ENCODE data around the gene SPPL2B. TPM values are rescaled to one million over a fixed set of nuclear protein-coding genes. Genes with fewer than 3 reads are reported as not detected.
A peak's percentile ranks its signal among the peaks of the same experiment; 100 is the strongest.

SPPL2B gene
- total and polyA plus RNA-seq, 9 of the 15 experiments (the other 6 are each of a cell fraction or from before 2014, with no cell fraction given): 0.20 to 81.2 (median 15.1) TPM

DNA sequence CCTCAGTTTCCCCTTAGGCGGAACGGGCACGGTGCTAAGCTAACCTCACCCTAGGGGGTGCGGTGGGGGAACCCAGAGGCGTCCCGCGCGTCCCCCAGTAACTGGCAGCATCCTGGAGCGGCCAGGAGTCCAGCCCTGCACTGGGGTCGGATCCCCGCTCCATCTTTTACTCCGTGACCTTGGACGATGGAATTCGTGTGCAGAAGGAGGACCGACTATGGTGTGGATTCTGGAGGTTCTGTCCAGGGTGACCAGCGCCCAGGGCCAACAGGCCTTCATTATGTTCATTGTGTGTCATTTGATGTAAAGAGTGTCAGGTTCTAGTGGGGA, 630 bp downstream of the SPPL2B start (continued):
- TF ChIP-seq JUND (IDR thresholded peaks at IDR 0.05; ENCODE audit: borderline replicate concordance, low read depth, low read length) (no peak), JUND (tag; IDR thresholded peaks at IDR 0.05; ENCODE audit: borderline replicate concordance, low read depth, low read length) (no peak), SMARCC2 (IDR thresholded peaks at IDR 0.05; ENCODE audit: low read depth) (no peak), STAG1 (CRISPR knock-in tag; IDR thresholded peaks at IDR 0.05; ENCODE audit: borderline replicate concordance) (0 out of 2 replicates have a peak, but pooled peaks have one; percentile 8), NCOA2 (IDR thresholded peaks at IDR 0.05; ENCODE audit: partially characterized antibody in 2 of 2) (no peak), ZNF12 (CRISPR knock-in tag; IDR thresholded peaks at IDR 0.05) (no peak), SMARCA4 (IDR thresholded peaks at IDR 0.05) (no peak), ZFX (CRISPR knock-in tag; IDR thresholded peaks at IDR 0.05) (0 out of 2 replicates have a peak, but pooled peaks have one; percentile 3), RCOR1 (IDR thresholded peaks at IDR 0.05; ENCODE audit: borderline replicate concordance in 1 of 2, low read depth in 2 of 2, low read length in 2 of 2) (no peak), POU5F1 (IDR thresholded peaks at IDR 0.05; ENCODE audit: borderline replicate concordance, low read depth, low read length, partially characterized antibody) (no peak), CSDE1 (IDR thresholded peaks at IDR 0.05) (no peak), TBL1XR1 (IDR thresholded peaks at IDR 0.05; ENCODE audit: low read length in 2 of 2) (no peak), U2AF2 (optimal IDR thresholded peaks at IDR 0.05; ENCODE audit: low read depth, low read length) (no peak)
- TF ChIP-seq, protein P1, sequence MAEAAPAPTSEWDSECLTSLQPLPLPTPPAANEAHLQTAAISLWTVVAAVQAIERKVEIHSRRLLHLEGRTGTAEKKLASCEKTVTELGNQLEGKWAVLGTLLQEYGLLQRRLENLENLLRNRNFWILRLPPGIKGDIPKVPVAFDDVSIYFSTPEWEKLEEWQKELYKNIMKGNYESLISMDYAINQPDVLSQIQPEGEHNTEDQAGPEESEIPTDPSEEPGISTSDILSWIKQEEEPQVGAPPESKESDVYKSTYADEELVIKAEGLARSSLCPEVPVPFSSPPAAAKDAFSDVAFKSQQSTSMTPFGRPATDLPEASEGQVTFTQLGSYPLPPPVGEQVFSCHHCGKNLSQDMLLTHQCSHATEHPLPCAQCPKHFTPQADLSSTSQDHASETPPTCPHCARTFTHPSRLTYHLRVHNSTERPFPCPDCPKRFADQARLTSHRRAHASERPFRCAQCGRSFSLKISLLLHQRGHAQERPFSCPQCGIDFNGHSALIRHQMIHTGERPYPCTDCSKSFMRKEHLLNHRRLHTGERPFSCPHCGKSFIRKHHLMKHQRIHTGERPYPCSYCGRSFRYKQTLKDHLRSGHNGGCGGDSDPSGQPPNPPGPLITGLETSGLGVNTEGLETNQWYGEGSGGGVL (CRISPR knock-in tag; IDR thresholded peaks at IDR 0.05): no peak
- TF ChIP-seq, protein P2, sequence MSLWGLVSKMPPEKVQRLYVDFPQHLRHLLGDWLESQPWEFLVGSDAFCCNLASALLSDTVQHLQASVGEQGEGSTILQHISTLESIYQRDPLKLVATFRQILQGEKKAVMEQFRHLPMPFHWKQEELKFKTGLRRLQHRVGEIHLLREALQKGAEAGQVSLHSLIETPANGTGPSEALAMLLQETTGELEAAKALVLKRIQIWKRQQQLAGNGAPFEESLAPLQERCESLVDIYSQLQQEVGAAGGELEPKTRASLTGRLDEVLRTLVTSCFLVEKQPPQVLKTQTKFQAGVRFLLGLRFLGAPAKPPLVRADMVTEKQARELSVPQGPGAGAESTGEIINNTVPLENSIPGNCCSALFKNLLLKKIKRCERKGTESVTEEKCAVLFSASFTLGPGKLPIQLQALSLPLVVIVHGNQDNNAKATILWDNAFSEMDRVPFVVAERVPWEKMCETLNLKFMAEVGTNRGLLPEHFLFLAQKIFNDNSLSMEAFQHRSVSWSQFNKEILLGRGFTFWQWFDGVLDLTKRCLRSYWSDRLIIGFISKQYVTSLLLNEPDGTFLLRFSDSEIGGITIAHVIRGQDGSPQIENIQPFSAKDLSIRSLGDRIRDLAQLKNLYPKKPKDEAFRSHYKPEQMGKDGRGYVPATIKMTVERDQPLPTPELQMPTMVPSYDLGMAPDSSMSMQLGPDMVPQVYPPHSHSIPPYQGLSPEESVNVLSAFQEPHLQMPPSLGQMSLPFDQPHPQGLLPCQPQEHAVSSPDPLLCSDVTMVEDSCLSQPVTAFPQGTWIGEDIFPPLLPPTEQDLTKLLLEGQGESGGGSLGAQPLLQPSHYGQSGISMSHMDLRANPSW (CRISPR knock-in tag; IDR thresholded peaks at IDR 0.05): peak; percentile 7; the same call in 1 of the 2 replicates
- TF ChIP-seq, protein P3, sequence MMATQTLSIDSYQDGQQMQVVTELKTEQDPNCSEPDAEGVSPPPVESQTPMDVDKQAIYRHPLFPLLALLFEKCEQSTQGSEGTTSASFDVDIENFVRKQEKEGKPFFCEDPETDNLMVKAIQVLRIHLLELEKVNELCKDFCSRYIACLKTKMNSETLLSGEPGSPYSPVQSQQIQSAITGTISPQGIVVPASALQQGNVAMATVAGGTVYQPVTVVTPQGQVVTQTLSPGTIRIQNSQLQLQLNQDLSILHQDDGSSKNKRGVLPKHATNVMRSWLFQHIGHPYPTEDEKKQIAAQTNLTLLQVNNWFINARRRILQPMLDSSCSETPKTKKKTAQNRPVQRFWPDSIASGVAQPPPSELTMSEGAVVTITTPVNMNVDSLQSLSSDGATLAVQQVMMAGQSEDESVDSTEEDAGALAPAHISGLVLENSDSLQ (IDR thresholded peaks at IDR 0.05): no peak
- TF ChIP-seq, protein P4, sequence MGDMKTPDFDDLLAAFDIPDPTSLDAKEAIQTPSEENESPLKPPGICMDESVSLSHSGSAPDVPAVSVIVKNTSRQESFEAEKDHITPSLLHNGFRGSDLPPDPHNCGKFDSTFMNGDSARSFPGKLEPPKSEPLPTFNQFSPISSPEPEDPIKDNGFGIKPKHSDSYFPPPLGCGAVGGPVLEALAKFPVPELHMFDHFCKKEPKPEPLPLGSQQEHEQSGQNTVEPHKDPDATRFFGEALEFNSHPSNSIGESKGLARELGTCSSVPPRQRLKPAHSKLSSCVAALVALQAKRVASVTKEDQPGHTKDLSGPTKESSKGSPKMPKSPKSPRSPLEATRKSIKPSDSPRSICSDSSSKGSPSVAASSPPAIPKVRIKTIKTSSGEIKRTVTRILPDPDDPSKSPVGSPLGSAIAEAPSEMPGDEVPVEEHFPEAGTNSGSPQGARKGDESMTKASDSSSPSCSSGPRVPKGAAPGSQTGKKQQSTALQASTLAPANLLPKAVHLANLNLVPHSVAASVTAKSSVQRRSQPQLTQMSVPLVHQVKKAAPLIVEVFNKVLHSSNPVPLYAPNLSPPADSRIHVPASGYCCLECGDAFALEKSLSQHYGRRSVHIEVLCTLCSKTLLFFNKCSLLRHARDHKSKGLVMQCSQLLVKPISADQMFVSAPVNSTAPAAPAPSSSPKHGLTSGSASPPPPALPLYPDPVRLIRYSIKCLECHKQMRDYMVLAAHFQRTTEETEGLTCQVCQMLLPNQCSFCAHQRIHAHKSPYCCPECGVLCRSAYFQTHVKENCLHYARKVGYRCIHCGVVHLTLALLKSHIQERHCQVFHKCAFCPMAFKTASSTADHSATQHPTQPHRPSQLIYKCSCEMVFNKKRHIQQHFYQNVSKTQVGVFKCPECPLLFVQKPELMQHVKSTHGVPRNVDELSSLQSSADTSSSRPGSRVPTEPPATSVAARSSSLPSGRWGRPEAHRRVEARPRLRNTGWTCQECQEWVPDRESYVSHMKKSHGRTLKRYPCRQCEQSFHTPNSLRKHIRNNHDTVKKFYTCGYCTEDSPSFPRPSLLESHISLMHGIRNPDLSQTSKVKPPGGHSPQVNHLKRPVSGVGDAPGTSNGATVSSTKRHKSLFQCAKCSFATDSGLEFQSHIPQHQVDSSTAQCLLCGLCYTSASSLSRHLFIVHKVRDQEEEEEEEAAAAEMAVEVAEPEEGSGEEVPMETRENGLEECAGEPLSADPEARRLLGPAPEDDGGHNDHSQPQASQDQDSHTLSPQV (IDR thresholded peaks at IDR 0.05): no peak

All from K562 (cell line).